HG03521 (cell line): ENCODE data around the gene PALM2AKAP2.

ENCODE experiments used
- ATAC-seq: cut with Tn5 transposase; IDR thresholded peaks from one replicate; pipeline ENCODE4 v1.9.1; 2021; ENCODE audit warnings: mild to moderate bottlenecking, moderate library complexity; ENCODE audit not compliant: unreplicated experiment

The PALM2AKAP2 gene

GRCh38 chr9:109779711-109780452, at the start of gene PALM2AKAP2:
Gene PALM2AKAP2, plus strand, starts transcription at chr9:109780198. Its CDS starts 291 bp downstream, at chr9:109780489.
- ATAC-seq: no peak

GRCh38 chr9:109730228-109730627, 49.8 kb upstream of the PALM2AKAP2 start:
- ATAC-seq: no peak

GRCh38 chr9:109733690-109734089, 46.3 kb upstream of the PALM2AKAP2 start:
- ATAC-seq: no peak

GRCh38 chr9:109734814-109735213, 45.2 kb upstream of the PALM2AKAP2 start:
- ATAC-seq: no peak

- no peak for ATAC-seq
These were observed 44.2 kb upstream of the PALM2AKAP2 start for GRCh38 chr9:109735801-109736200.

GRCh38 chr9:109737295-109737694, 42.7 kb upstream of the PALM2AKAP2 start:
- no peak for ATAC-seq

- no peak for ATAC-seq
These were observed 40.2 kb upstream of the PALM2AKAP2 start for GRCh38 chr9:109739760-109740159.

- ATAC-seq: no peak
These were observed 37.1 kb upstream of the PALM2AKAP2 start for GRCh38 chr9:109742776-109743348.

GRCh38 chr9:109743696-109744095, 36.3 kb upstream of the PALM2AKAP2 start:
- no peak for ATAC-seq

- no peak for ATAC-seq
These were observed 34.4 kb upstream of the PALM2AKAP2 start for GRCh38 chr9:109745335-109746283.

GRCh38 chr9:109751253-109751652, 28.7 kb upstream of the PALM2AKAP2 start:
- ATAC-seq: no peak

GRCh38 chr9:109753308-109753707, 26.7 kb upstream of the PALM2AKAP2 start:
- no peak for ATAC-seq

- no peak for ATAC-seq
These were observed 25.0 kb upstream of the PALM2AKAP2 start for GRCh38 chr9:109755040-109755439.

GRCh38 chr9:109759589-109759988, 20.4 kb upstream of the PALM2AKAP2 start:
- ATAC-seq: no peak

- no peak for ATAC-seq
These were observed 14.7 kb upstream of the PALM2AKAP2 start for GRCh38 chr9:109765278-109765677.

- ATAC-seq: no peak
These were observed 14.2 kb upstream of the PALM2AKAP2 start for GRCh38 chr9:109765830-109766229.

GRCh38 chr9:109766351-109766750, 13.6 kb upstream of the PALM2AKAP2 start:
- no peak for ATAC-seq

GRCh38 chr9:109767404-109767803, 12.6 kb upstream of the PALM2AKAP2 start:
- no peak for ATAC-seq

- no peak for ATAC-seq
These were observed 12.2 kb upstream of the PALM2AKAP2 start for GRCh38 chr9:109767814-109768213.

- ATAC-seq: no peak
These were observed 10.7 kb upstream of the PALM2AKAP2 start for GRCh38 chr9:109769250-109769649.

- no peak for ATAC-seq
These were observed 9.9 kb upstream of the PALM2AKAP2 start for GRCh38 chr9:109770101-109770500.
